ENCODE data around the gene FAM162A.
A peak's percentile ranks its signal among the peaks of the same experiment; 100 is the strongest.
"Not testable (repeated sequence)": the region's sequence is repeated elsewhere in the genome, so short reads cannot be mapped to it uniquely, and the experiment has no call there.

The FAM162A gene

GRCh38 chr3:122357828-122358702 lies 25.9 kb upstream of the FAM162A start:
- no peak overlapping the region for H3K27ac ChIP-seq (ENCODE audit: low read depth, low read length)
- H3K27me3 ChIP-seq (ENCODE audit: control insufficient read depth in 1 of 2, insufficient read depth in 2 of 2, low read length in 2 of 2): no peaks in the 10 kb centered on the region
- H3K9ac ChIP-seq (ENCODE audit: low read depth in 1 of 2, low read length in 2 of 2): no peak overlapping the region
- no peaks in the 10 kb centered on the region for H3K9me3 ChIP-seq (ENCODE audit: control insufficient read depth in 1 of 2, low read length in 2 of 2)
- peaks cover 6 to 7% of the 10 kb centered on the region in 2 donors for H3K36me3 ChIP-seq (ENCODE audit: control insufficient read depth in 1 of 2, insufficient read depth in 2 of 2, low read length in 2 of 2)
- peaks cover 10 to 14% of the 10 kb centered on the region in 2 donors for H3K4me1 ChIP-seq (ENCODE audit: control insufficient read depth in 1 of 2, insufficient read depth in 2 of 2, low read length in 2 of 2)
- H3K4me3 ChIP-seq (ENCODE audit: low read depth in 1 of 2, low read length in 2 of 2): no peak overlapping the region

- H3K9me3 ChIP-seq (ENCODE audit: control insufficient read depth in 1 of 2, low read length in 2 of 2): no peaks in the 10 kb centered on the region
- no peaks in the 10 kb centered on the region for H3K27me3 ChIP-seq (ENCODE audit: control insufficient read depth in 1 of 2, insufficient read depth in 2 of 2, low read length in 2 of 2)
- no peak overlapping the region for H3K27ac ChIP-seq (ENCODE audit: low read depth, low read length)
- peaks cover 6 to 7% of the 10 kb centered on the region in 2 donors for H3K36me3 ChIP-seq (ENCODE audit: control insufficient read depth in 1 of 2, insufficient read depth in 2 of 2, low read length in 2 of 2)
- H3K4me1 ChIP-seq (ENCODE audit: control insufficient read depth in 1 of 2, insufficient read depth in 2 of 2, low read length in 2 of 2): peaks cover 12 to 20% of the 10 kb centered on the region in 2 donors
- H3K4me3 ChIP-seq (ENCODE audit: low read depth in 1 of 2, low read length in 2 of 2): no peak overlapping the region
- H3K9ac ChIP-seq (ENCODE audit: low read depth in 1 of 2, low read length in 2 of 2): no peak overlapping the region
These were observed 25.3 kb upstream of the FAM162A start for GRCh38 chr3:122358703-122359032.

- Histone ChIP-seq H3K4me1 (ENCODE audit: control insufficient read depth in 1 of 2, insufficient read depth in 2 of 2, low read length in 2 of 2) (peaks cover 23 to 36% of the 10 kb centered on the region in 2 donors), H3K9ac (ENCODE audit: low read depth in 1 of 2, low read length in 2 of 2) (no peak overlapping the region), H3K27me3 (ENCODE audit: control insufficient read depth in 1 of 2, insufficient read depth in 2 of 2, low read length in 2 of 2) (no peaks in the 10 kb centered on the region), H3K9me3 (ENCODE audit: control insufficient read depth in 1 of 2, low read length in 2 of 2) (no peaks in the 10 kb centered on the region), H3K36me3 (ENCODE audit: control insufficient read depth in 1 of 2, insufficient read depth in 2 of 2, low read length in 2 of 2) (peaks cover 10 to 13% of the 10 kb centered on the region in 2 donors), H3K27ac (ENCODE audit: low read depth, low read length) (no peak overlapping the region), H3K4me3 (ENCODE audit: low read depth in 1 of 2, low read length in 2 of 2) (no peak overlapping the region)
These were observed 22.0 kb upstream of the FAM162A start for GRCh38 chr3:122362026-122362425.

GRCh38 chr3:122364490-122364889 lies 19.5 kb upstream of the FAM162A start:
- H3K27ac ChIP-seq (ENCODE audit: low read depth, low read length): no peak overlapping the region
- H3K4me3 ChIP-seq (ENCODE audit: low read depth in 1 of 2, low read length in 2 of 2): no peak overlapping the region
- peaks cover 7 to 8% of the 10 kb centered on the region in 2 donors for H3K36me3 ChIP-seq (ENCODE audit: control insufficient read depth in 1 of 2, insufficient read depth in 2 of 2, low read length in 2 of 2)
- H3K9ac ChIP-seq (ENCODE audit: low read depth in 1 of 2, low read length in 2 of 2): no peak overlapping the region
- peaks cover 23 to 36% of the 10 kb centered on the region in 2 donors for H3K4me1 ChIP-seq (ENCODE audit: control insufficient read depth in 1 of 2, insufficient read depth in 2 of 2, low read length in 2 of 2)
- H3K27me3 ChIP-seq (ENCODE audit: control insufficient read depth in 1 of 2, insufficient read depth in 2 of 2, low read length in 2 of 2): no peaks in the 10 kb centered on the region
- no peaks in the 10 kb centered on the region for H3K9me3 ChIP-seq (ENCODE audit: control insufficient read depth in 1 of 2, low read length in 2 of 2)

DNA sequence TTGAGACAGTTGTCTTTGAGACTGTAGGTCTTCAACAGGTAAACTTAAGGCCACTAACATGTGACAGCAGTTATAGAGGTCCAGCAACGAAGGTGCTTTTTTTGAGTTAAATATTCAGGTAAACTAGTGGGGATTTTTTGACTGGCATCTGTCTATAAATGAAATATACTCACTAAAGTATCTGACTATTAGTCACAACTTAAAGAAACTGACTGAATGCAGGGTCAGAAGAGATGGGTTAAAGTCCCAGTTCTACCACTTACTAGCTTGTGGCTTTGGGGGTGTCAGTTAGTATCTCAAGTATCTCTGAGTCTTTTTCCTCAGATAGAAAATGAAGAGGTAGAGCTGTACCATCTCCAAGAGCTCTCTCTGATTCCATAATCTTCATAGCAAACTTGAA lies 18.9 kb upstream of the FAM162A start:
- Histone ChIP-seq H3K9ac (ENCODE audit: low read depth in 1 of 2, low read length in 2 of 2) (no peak overlapping the region), H3K27ac (ENCODE audit: low read depth, low read length) (peak overlapping the region; percentile 5), H3K9me3 (ENCODE audit: control insufficient read depth in 1 of 2, low read length in 2 of 2) (no peaks in the 10 kb centered on the region), H3K4me1 (ENCODE audit: control insufficient read depth in 1 of 2, insufficient read depth in 2 of 2, low read length in 2 of 2) (peaks cover 23 to 36% of the 10 kb centered on the region in 2 donors), H3K4me3 (ENCODE audit: low read depth in 1 of 2, low read length in 2 of 2) (no peak overlapping the region), H3K27me3 (ENCODE audit: control insufficient read depth in 1 of 2, insufficient read depth in 2 of 2, low read length in 2 of 2) (no peaks in the 10 kb centered on the region), H3K36me3 (ENCODE audit: control insufficient read depth in 1 of 2, insufficient read depth in 2 of 2, low read length in 2 of 2) (peaks cover 7 to 8% of the 10 kb centered on the region in 2 donors)

DNA sequence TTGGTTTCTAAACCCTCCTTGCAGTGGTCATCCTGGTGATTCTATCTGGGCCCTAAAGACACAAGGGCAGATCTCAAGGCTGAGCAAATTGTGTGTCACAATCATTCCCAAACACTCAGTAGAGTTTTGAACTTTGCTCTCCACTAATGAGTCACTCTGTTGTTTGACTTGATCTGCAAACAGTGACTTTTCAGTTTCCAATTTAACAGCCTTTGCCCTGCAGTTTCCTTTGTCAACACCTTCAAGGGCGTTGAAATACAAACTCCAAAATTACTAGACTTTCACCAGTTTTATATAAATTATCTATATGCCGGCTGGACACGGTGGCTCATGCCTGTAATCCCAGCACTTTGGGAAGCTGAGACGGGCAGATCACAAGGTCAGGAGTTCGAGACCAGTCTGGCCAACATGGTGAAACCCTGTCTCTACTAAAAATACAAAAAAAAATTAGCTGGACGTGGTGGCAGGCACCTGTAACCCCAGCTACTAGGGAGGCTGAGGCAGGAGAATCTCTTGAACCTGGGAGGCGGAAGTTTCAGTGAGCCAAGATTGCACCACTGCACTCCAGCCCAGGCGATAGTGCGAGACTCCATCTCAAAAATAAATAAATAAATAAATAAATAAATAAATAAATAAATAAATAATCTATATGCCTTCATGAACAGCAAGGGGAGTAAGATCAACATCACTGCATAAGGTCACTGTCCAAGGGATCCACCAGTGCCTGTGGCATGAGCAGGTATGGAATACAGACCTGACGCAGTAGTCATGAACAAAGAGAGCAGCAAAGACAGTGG lies 18.2 kb upstream of the FAM162A start:
- Histone ChIP-seq H3K4me1 (ENCODE audit: control insufficient read depth in 1 of 2, insufficient read depth in 2 of 2, low read length in 2 of 2) (peaks cover 23 to 36% of the 10 kb centered on the region in 2 donors), H3K27ac (ENCODE audit: low read depth, low read length) (peak overlapping the region; percentile 33)
- not testable (repeated sequence) for H3K9ac ChIP-seq (ENCODE audit: low read depth in 1 of 2, low read length in 2 of 2); H3K27me3 ChIP-seq (ENCODE audit: control insufficient read depth in 1 of 2, insufficient read depth in 2 of 2, low read length in 2 of 2); H3K9me3 ChIP-seq (ENCODE audit: control insufficient read depth in 1 of 2, low read length in 2 of 2); H3K36me3 ChIP-seq (ENCODE audit: control insufficient read depth in 1 of 2, insufficient read depth in 2 of 2, low read length in 2 of 2); H3K4me3 ChIP-seq (ENCODE audit: low read depth in 1 of 2, low read length in 2 of 2)

DNA sequence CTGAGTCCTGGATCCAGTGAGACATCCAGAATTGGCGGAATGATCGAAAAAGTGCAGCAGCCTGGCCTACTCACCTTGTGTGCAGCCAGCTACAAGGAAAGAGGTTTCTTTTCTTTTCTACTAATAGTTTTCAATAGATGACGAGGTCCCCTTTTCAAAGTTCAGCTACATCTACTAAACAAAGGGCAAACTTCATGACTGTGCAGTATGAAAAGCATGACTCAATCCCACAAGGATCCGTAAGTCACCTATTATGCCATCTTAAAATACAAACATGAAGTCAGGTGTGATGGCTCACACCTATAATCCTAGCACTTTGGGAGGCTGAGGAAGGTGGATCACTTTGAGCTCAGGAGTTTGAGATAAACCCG lies 17.6 kb upstream of the FAM162A start:
- peaks cover 23 to 36% of the 10 kb centered on the region in 2 donors for H3K4me1 ChIP-seq (ENCODE audit: control insufficient read depth in 1 of 2, insufficient read depth in 2 of 2, low read length in 2 of 2)
- H3K27me3 ChIP-seq (ENCODE audit: control insufficient read depth in 1 of 2, insufficient read depth in 2 of 2, low read length in 2 of 2): no peaks in the 10 kb centered on the region
- H3K4me3 ChIP-seq (ENCODE audit: low read depth in 1 of 2, low read length in 2 of 2): no peak overlapping the region
- no peak overlapping the region for H3K9ac ChIP-seq (ENCODE audit: low read depth in 1 of 2, low read length in 2 of 2)
- H3K27ac ChIP-seq (ENCODE audit: low read depth, low read length): peak overlapping the region; percentile 33
- H3K36me3 ChIP-seq (ENCODE audit: control insufficient read depth in 1 of 2, insufficient read depth in 2 of 2, low read length in 2 of 2): peaks cover 7 to 8% of the 10 kb centered on the region in 2 donors
- H3K9me3 ChIP-seq (ENCODE audit: control insufficient read depth in 1 of 2, low read length in 2 of 2): no peaks in the 10 kb centered on the region

DNA sequence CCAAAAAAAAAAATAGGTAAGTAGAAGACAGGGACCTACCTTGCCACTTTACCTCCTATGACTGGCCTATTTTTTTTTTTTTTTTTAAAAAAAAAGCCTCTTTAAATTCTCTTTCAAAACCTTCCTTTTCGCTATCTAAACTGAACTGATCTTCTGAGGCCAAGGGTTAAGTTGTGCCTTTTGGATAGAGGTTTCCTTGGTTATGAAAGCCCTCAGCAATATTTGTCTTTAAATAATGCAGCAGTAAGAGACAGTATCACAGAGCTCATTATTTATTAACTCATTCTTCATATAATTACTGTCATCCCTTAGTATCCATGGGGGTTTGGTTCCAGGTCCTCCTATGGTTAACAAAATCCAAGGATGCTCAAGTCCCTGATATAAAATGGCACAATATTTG lies 9.9 kb upstream of the FAM162A start:
- H3K27ac ChIP-seq (ENCODE audit: low read depth, low read length): no peak overlapping the region
- H3K36me3 ChIP-seq (ENCODE audit: control insufficient read depth in 1 of 2, insufficient read depth in 2 of 2, low read length in 2 of 2): peaks cover 0 to 2% of the 10 kb centered on the region in 2 donors
- H3K27me3 ChIP-seq (ENCODE audit: control insufficient read depth in 1 of 2, insufficient read depth in 2 of 2, low read length in 2 of 2): no peaks in the 10 kb centered on the region
- no peak overlapping the region for H3K4me3 ChIP-seq (ENCODE audit: low read depth in 1 of 2, low read length in 2 of 2)
- no peak overlapping the region for H3K9ac ChIP-seq (ENCODE audit: low read depth in 1 of 2, low read length in 2 of 2)
- H3K9me3 ChIP-seq (ENCODE audit: control insufficient read depth in 1 of 2, low read length in 2 of 2): no peaks in the 10 kb centered on the region
- H3K4me1 ChIP-seq (ENCODE audit: control insufficient read depth in 1 of 2, insufficient read depth in 2 of 2, low read length in 2 of 2): no peaks in the 10 kb centered on the region

GRCh38 chr3:122377975-122378374 lies 6.0 kb upstream of the FAM162A start:
- no peak overlapping the region for H3K27ac ChIP-seq (ENCODE audit: low read depth, low read length)
- H3K9me3 ChIP-seq (ENCODE audit: control insufficient read depth in 1 of 2, low read length in 2 of 2): no peaks in the 10 kb centered on the region
- peaks cover 5 to 6% of the 10 kb centered on the region in 2 donors for H3K4me1 ChIP-seq (ENCODE audit: control insufficient read depth in 1 of 2, insufficient read depth in 2 of 2, low read length in 2 of 2)
- no peaks in the 10 kb centered on the region for H3K27me3 ChIP-seq (ENCODE audit: control insufficient read depth in 1 of 2, insufficient read depth in 2 of 2, low read length in 2 of 2)
- H3K36me3 ChIP-seq (ENCODE audit: control insufficient read depth in 1 of 2, insufficient read depth in 2 of 2, low read length in 2 of 2): no peaks in the 10 kb centered on the region
- H3K4me3 ChIP-seq (ENCODE audit: low read depth in 1 of 2, low read length in 2 of 2): no peak overlapping the region
- H3K9ac ChIP-seq (ENCODE audit: low read depth in 1 of 2, low read length in 2 of 2): no peak overlapping the region

All from duodenal mucosa (tissue), 2 donors.